Pancreas (tissue), 10 donors: ENCODE data around the gene ORAI3. TPM values are rescaled to one million over a fixed set of nuclear protein-coding genes. Genes with fewer than 3 reads are reported as not detected.
A peak's percentile ranks its signal among the peaks of the same experiment; 100 is the strongest.

ENCODE experiments used
- ATAC-seq, 4 donors: fragments of 200-7000 bp; cut with Tn5 transposase; one replicate each; pipeline versions ENCODE4 v1.8.0 to v1.9.1; 2020; ENCODE audit warnings: mild to moderate bottlenecking in 4 of 4, moderate library complexity in 4 of 4
- DNase-seq, 6 donors: peaks; one replicate each; pipeline ENCODE4 v3.0.0-alpha.2; 2020
- FAIRE-seq: peaks from 2 replicates; lab custom pipeline; 2012; peaks lifted over from hg19 to GRCh38; lab: Jason Lieb, UNC
- H3K27ac ChIP-seq, 4 donors: fragments of 200-600 bp; sonication (generic); 1 replicate in 3 of 4; 2 replicates in 1 of 4; pipeline versions ENCODE4 v1.5.0 to v1.8.0; 2020
- H3K27me3 ChIP-seq, 4 donors: fragments of 200-600 bp; one replicate each; pipeline ENCODE4 v1.8.0; 2021
- H3K36me3 ChIP-seq, 3 donors: fragments of 200-600 bp; sonication (generic) in 1 of 3; one replicate each; pipeline versions ENCODE4 v1.5.0 to v1.8.0; 2020 to 2021
- H3K4me1 ChIP-seq, 3 donors: fragments of 200-600 bp; one replicate each; pipeline ENCODE4 v1.8.0; 2021
- H3K4me3 ChIP-seq, 4 donors: fragments of 200-600 bp; sonication (generic) in 2 of 4; one replicate each; pipeline versions ENCODE4 v1.5.0 to v1.8.0; 2020 to 2021
- H3K9me3 ChIP-seq, 4 donors: fragments of 200-600 bp; one replicate each; pipeline ENCODE4 v1.8.0; 2021
- WGBS, 2 donors: extraction: QIAGEN DNeasy Blood & Tissue Kit; methylation state at CpG; one replicate each; pipeline ENCODE4 v1.1.7; 2013; 5-methylcytosine and 5-hydroxymethylcytosine counted together
- intact Hi-C, 3 donors: fragments of 100-400 bp; cut with DNase I; formaldehyde crosslinking; loops; one replicate each; pipeline versions ENCODE4 v1.11.1 to v1.14.2; 2022
- polyA plus RNA-seq, 2 donors: library from polyadenylated mRNA; stranded (reverse); fragments of 200-250 nt; gene quantifications; one replicate each; pipeline ENCODE4 v1.2.3, GENCODE V29; 2013
- total RNA-seq, 6 donors: library from RNA; stranded (reverse); fragmentation: NEBNext Ultra II Directional in 4 of 6; extraction: Animal tissue kit (Norgen Biotek cat#: 25700) in 4 of 6; gene quantifications; one replicate each; pipeline versions ENCODE4 v1.2.1 to v1.2.4, GENCODE V29; 2021 to 2023
- TF ChIP-seq, protein P1 (sequence below), 4 donors: fragments of 200-600 bp; sonication (generic) in 3 of 4; IDR thresholded peaks; one replicate each; pipeline versions ENCODE4 v1.5.0 to v1.8.0; 2021; ENCODE audit warnings: antibody characterized with exemption in 4 of 4
- donor health status: healthy with polysubstance abuse.
- donor health status: DM: no; HTN: no; CAD: no; lungs with moderate emphysema.
- donor health status: DM: no; HTN: no; CAD: no.
- donor health status: control.
- donor health status: control.
- donor health status: Bipolar disorder and iron deficiency.
- donor health status: DM: yes; HTN: yes; CAD: no.
- donor health status: DM: no; HTN: no; CAD: no.
- donor health status: DM: no; HTN: no; CAD: no.
- donor health status: DM: yes; HTN: yes; CAD: no.

ORAI3 gene
- total and polyA plus RNA-seq, 8 donors = 8.6 to 12.5 (median 10.4) TPM

DNA sequence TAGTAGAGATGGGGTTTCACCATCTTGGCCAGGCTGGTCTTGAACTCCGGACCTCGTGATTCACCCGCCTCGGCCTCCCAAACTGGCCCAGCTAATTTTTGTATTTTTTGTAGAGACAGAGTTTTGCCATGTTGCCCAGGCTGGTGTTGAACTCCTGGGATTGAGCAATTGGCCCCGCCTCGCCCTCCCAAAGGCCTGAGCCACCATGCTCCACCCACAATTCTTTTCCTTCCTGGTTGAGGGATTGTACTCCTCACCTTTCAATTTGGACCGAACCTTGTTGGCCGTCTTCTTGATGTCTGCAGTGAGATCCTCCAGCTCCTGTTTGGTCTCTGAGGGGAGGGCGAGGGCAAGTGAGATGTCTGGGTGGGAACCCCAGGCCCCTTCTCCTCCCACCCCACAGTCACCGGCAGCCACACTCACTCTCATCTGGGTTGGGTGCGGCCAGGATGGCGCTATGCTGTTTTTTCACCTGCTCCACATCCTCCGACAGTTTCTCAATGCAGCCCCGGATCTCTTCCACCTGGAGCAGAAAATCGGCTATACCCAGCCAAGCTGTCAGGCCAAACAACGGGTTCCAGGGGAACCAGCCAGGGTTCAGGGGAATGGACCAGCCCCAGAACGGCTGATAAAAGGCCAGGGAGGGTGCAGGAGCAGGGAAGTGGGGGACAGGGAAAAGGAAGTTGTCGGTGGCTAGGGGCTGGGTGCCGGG is 52.0 kb downstream of the ORAI3 start:
- intact Hi-C loops = no loop called here
- Histone ChIP-seq H3K4me1 (peaks cover 3 to 4% (median 3%) of the 10 kb centered on the region in 3 donors), H3K27ac (no peak overlapping the region), H3K4me3 (no peak overlapping the region), H3K36me3 (no peaks in the 10 kb centered on the region), H3K9me3 (no peaks in the 10 kb centered on the region), H3K27me3 (no peaks in the 10 kb centered on the region)
- FAIRE-seq (no peak), DNase-seq (no peak), ATAC-seq (no peak)
- TF ChIP-seq, protein P1, sequence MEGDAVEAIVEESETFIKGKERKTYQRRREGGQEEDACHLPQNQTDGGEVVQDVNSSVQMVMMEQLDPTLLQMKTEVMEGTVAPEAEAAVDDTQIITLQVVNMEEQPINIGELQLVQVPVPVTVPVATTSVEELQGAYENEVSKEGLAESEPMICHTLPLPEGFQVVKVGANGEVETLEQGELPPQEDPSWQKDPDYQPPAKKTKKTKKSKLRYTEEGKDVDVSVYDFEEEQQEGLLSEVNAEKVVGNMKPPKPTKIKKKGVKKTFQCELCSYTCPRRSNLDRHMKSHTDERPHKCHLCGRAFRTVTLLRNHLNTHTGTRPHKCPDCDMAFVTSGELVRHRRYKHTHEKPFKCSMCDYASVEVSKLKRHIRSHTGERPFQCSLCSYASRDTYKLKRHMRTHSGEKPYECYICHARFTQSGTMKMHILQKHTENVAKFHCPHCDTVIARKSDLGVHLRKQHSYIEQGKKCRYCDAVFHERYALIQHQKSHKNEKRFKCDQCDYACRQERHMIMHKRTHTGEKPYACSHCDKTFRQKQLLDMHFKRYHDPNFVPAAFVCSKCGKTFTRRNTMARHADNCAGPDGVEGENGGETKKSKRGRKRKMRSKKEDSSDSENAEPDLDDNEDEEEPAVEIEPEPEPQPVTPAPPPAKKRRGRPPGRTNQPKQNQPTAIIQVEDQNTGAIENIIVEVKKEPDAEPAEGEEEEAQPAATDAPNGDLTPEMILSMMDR (IDR thresholded peaks at IDR 0.05) = no peak
- WGBS, 2 donors = 85 to 86% methylated on average over 19 of the region's 19 CpGs

GRCh38 chr16:31001507-31002249 is 52.8 kb downstream of the ORAI3 start:
- FAIRE-seq = no peak
- WGBS, 2 donors = 31 to 32% methylated on average over 14 to 16 of the region's 16 CpGs

GRCh38 chr16:31002250-31002700 is 53.4 kb downstream of the ORAI3 start:
- Histone ChIP-seq H3K36me3 (no peaks in the 10 kb centered on the region), H3K27ac (no peak overlapping the region), H3K27me3 (no peaks in the 10 kb centered on the region), H3K4me1 (peaks cover 3 to 4% (median 3%) of the 10 kb centered on the region in 3 donors), H3K4me3 (no peak overlapping the region), H3K9me3 (no peaks in the 10 kb centered on the region)
- intact Hi-C loops = no loop called here
- no peak for FAIRE-seq
- TF ChIP-seq, protein P1 (IDR thresholded peaks at IDR 0.05) = no peak
- 63% methylated on average over 10 of the region's 10 CpGs for WGBS, 2 donors
- peak in 1 of 6 donors; percentile 53 for DNase-seq
- no peak for ATAC-seq

More at GRCh38 chr16:31001507-31002249, 52.8 kb downstream of the ORAI3 start:
- DNase-seq (peak in 1 of 6 donors; percentile 55), ATAC-seq (peak in 2 of 4 donors; percentile 12 to 35)
- H3K27me3 ChIP-seq = no peaks in the 10 kb centered on the region
- intact Hi-C loops = no loop called here
- peaks cover 3 to 4% (median 3%) of the 10 kb centered on the region in 3 donors for H3K4me1 ChIP-seq
- H3K9me3 ChIP-seq = no peaks in the 10 kb centered on the region
- no peak overlapping the region for H3K4me3 ChIP-seq
- no peak overlapping the region for H3K27ac ChIP-seq
- TF ChIP-seq, protein P1 (IDR thresholded peaks at IDR 0.05) = no peak
- no peaks in the 10 kb centered on the region for H3K36me3 ChIP-seq

DNA sequence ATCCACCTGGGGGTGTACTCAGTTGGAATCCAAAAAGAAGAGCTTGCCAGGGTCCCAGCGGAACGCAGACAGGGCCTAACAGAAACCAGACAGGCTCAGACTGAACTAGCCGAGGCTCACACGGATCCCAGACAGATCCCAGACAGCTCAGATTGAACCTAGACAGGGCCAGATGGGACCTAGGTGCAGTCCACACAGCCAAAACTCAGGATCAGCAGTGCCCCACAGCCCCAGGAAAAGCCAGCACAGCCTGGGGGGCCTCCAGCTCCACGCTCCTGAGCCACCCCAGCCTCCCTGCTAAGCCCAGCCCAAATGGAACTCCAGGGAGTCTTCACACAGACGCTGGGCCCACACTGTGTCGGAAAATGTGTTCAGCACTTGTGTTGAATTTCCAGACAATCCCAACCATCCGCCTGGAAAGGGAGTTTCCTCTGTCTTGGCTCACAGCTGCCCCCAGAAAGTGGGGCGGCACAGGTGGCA is 54.0 kb downstream of the ORAI3 start:
- no peak for FAIRE-seq
- H3K27ac ChIP-seq = no peak overlapping the region
- ATAC-seq = no peak
- TF ChIP-seq, protein P1 (IDR thresholded peaks at IDR 0.05) = no peak
- no peaks in the 10 kb centered on the region for H3K36me3 ChIP-seq
- intact Hi-C loops = no loop called here
- no peak overlapping the region for H3K4me3 ChIP-seq
- DNase-seq = no peak
- no peaks in the 10 kb centered on the region for H3K4me1 ChIP-seq
- no peaks in the 10 kb centered on the region for H3K9me3 ChIP-seq
- no peaks in the 10 kb centered on the region for H3K27me3 ChIP-seq
- WGBS, 2 donors = 83% methylated on average over 9 of the region's 9 CpGs
